HEK293 (cell line): ENCODE measurements around the gene ERMARD.

ENCODE experiments used
- GLI2 ChIP-seq: fragments of 450-650 bp; formaldehyde crosslinking; IDR thresholded peaks from 2 replicates; pipeline ENCODE4; 2017; ENCODE audit warnings: missing biosample characterization, missing genetic modification characterization, low read depth, borderline replicate concordance
- GLIS1 ChIP-seq: fragments of 450-650 bp; formaldehyde crosslinking; IDR thresholded peaks from 2 replicates; pipeline ENCODE4 v1.5.1; 2016; ENCODE audit warnings: missing biosample characterization, missing genetic modification characterization
- GLIS2 ChIP-seq: fragments of 450-650 bp; formaldehyde crosslinking; IDR thresholded peaks from 2 replicates; pipeline ENCODE4 v1.5.1; 2016; ENCODE audit warnings: missing biosample characterization, missing genetic modification characterization
- KLF1 ChIP-seq: fragments of 450-650 bp; formaldehyde crosslinking; IDR thresholded peaks from 2 replicates; pipeline ENCODE4 v1.5.1; 2016; ENCODE audit warnings: missing biosample characterization, missing genetic modification characterization
- KLF9 ChIP-seq: fragments of 450-650 bp; formaldehyde crosslinking; IDR thresholded peaks from 2 replicates; pipeline ENCODE4 v1.5.1; 2016; ENCODE audit warnings: missing biosample characterization, missing genetic modification characterization, low read depth
- SP2 ChIP-seq: fragments of 450-650 bp; formaldehyde crosslinking; IDR thresholded peaks from 2 replicates; pipeline ENCODE4 v1.5.1; 2016; ENCODE audit warnings: missing biosample characterization, missing genetic modification characterization
- SP3 ChIP-seq: fragments of 450-650 bp; formaldehyde crosslinking; IDR thresholded peaks from 2 replicates; pipeline ENCODE4 v1.5.1; 2016; ENCODE audit warnings: missing biosample characterization, missing genetic modification characterization
- YY2 ChIP-seq: fragments of 450-650 bp; formaldehyde crosslinking; IDR thresholded peaks from 2 replicates; pipeline ENCODE4 v1.5.1; 2016; ENCODE audit warnings: missing biosample characterization, missing genetic modification characterization
- ZBTB17 ChIP-seq: fragments of 450-650 bp; formaldehyde crosslinking; IDR thresholded peaks from 2 replicates; pipeline ENCODE4 v1.5.1; 2016; ENCODE audit warnings: missing biosample characterization, missing genetic modification characterization
- ZBTB20 ChIP-seq: fragments of 450-650 bp; formaldehyde crosslinking; IDR thresholded peaks from 2 replicates; pipeline ENCODE4 v1.5.1; 2016; ENCODE audit warnings: missing biosample characterization, missing genetic modification characterization
- ZBTB7A ChIP-seq: fragments of 450-650 bp; formaldehyde crosslinking; IDR thresholded peaks from 2 replicates; pipeline ENCODE4 v1.5.1; 2016; ENCODE audit warnings: low read depth, missing biosample characterization, missing genetic modification characterization
- ZBTB8A ChIP-seq: fragments of 450-650 bp; formaldehyde crosslinking; IDR thresholded peaks from 2 replicates; pipeline ENCODE4 v1.5.1; 2016; ENCODE audit warnings: missing biosample characterization, missing genetic modification characterization
- ZFHX2 ChIP-seq: fragments of 450-650 bp; formaldehyde crosslinking; conservative IDR thresholded peaks from 2 replicates; pipeline ENCODE4 v1.5.1; 2016; ENCODE audit warnings: missing biosample characterization, missing genetic modification characterization
- ZFP37 ChIP-seq: fragments of 450-650 bp; formaldehyde crosslinking; IDR thresholded peaks from 2 replicates; pipeline ENCODE4 v1.5.1; 2016; ENCODE audit warnings: missing biosample characterization, missing genetic modification characterization
- ZNF146 ChIP-seq: fragments of 450-650 bp; formaldehyde crosslinking; IDR thresholded peaks from 2 replicates; pipeline ENCODE4 v1.5.1; 2016; ENCODE audit warnings: missing biosample characterization, missing genetic modification characterization
- ZNF211 ChIP-seq: fragments of 450-650 bp; formaldehyde crosslinking; IDR thresholded peaks from 2 replicates; pipeline ENCODE4 v1.5.1; 2016; ENCODE audit warnings: low read depth, missing biosample characterization, missing genetic modification characterization
- ZNF239 ChIP-seq: fragments of 450-650 bp; formaldehyde crosslinking; IDR thresholded peaks from 2 replicates; pipeline ENCODE4 v1.5.1; 2016; ENCODE audit warnings: missing biosample characterization, missing genetic modification characterization
- ZNF266 ChIP-seq: fragments of 450-650 bp; formaldehyde crosslinking; IDR thresholded peaks from 2 replicates; pipeline ENCODE4 v1.5.1; 2016; ENCODE audit warnings: missing biosample characterization, missing genetic modification characterization, low read depth
- ZNF341 ChIP-seq: fragments of 450-650 bp; formaldehyde crosslinking; IDR thresholded peaks from 2 replicates; pipeline ENCODE4; 2016; ENCODE audit warnings: low read depth, missing biosample characterization, missing genetic modification characterization
- ZNF394 ChIP-seq: fragments of 450-650 bp; formaldehyde crosslinking; IDR thresholded peaks from 2 replicates; pipeline ENCODE4 v1.5.1; 2016; ENCODE audit warnings: missing biosample characterization, missing genetic modification characterization, mild to moderate bottlenecking, moderate library complexity, borderline replicate concordance
- ZNF404 ChIP-seq: fragments of 450-650 bp; formaldehyde crosslinking; IDR thresholded peaks from 2 replicates; pipeline ENCODE4 v1.5.1; 2017; ENCODE audit warnings: missing biosample characterization, missing genetic modification characterization
- ZNF501 ChIP-seq: fragments of 450-650 bp; formaldehyde crosslinking; IDR thresholded peaks from 2 replicates; pipeline ENCODE4 v1.5.1; 2016; ENCODE audit warnings: missing biosample characterization, missing genetic modification characterization
- ZNF530 ChIP-seq: fragments of 450-650 bp; formaldehyde crosslinking; IDR thresholded peaks from 2 replicates; pipeline ENCODE4 v1.5.1; 2016; ENCODE audit warnings: low read depth, missing biosample characterization, missing genetic modification characterization
- ZNF610 ChIP-seq: fragments of 450-650 bp; formaldehyde crosslinking; IDR thresholded peaks from 2 replicates; pipeline ENCODE4 v1.5.1; 2016; ENCODE audit warnings: missing biosample characterization, missing genetic modification characterization, borderline replicate concordance
- ZNF677 ChIP-seq: fragments of 450-650 bp; IDR thresholded peaks from 2 replicates; pipeline ENCODE4 v1.5.0; 2018; ENCODE audit warnings: missing biosample characterization, mild to moderate bottlenecking, missing genetic modification characterization, moderate library complexity
- ZSCAN30 ChIP-seq: fragments of 450-650 bp; IDR thresholded peaks from 2 replicates; pipeline ENCODE4 v1.5.1; 2018; ENCODE audit warnings: missing biosample characterization, mild to moderate bottlenecking, missing genetic modification characterization, moderate library complexity
- TF ChIP-seq, protein P1 (sequence below): fragments of 450-650 bp; formaldehyde crosslinking; IDR thresholded peaks from 2 replicates; pipeline ENCODE4 v1.5.1; 2016; ENCODE audit warnings: missing biosample characterization, missing genetic modification characterization
- TF ChIP-seq, protein P2 (sequence below): fragments of 450-650 bp; formaldehyde crosslinking; IDR thresholded peaks from 2 replicates; pipeline ENCODE4 v1.5.1; 2016; ENCODE audit warnings: missing biosample characterization, missing genetic modification characterization, borderline replicate concordance
- TF ChIP-seq, protein P3 (sequence below): fragments of 450-650 bp; formaldehyde crosslinking; IDR thresholded peaks from 2 replicates; pipeline ENCODE4 v1.5.1; 2016; ENCODE audit warnings: missing biosample characterization, missing genetic modification characterization
- TF ChIP-seq, protein P4 (sequence below): fragments of 450-650 bp; formaldehyde crosslinking; IDR thresholded peaks from 2 replicates; pipeline ENCODE4 v1.5.1; 2016; ENCODE audit warnings: missing biosample characterization, missing genetic modification characterization
- TF ChIP-seq, protein P5 (sequence below): fragments of 450-650 bp; formaldehyde crosslinking; IDR thresholded peaks from 2 replicates; pipeline ENCODE4 v1.5.1; 2016; ENCODE audit warnings: missing biosample characterization, missing genetic modification characterization

The ERMARD gene

DNA sequence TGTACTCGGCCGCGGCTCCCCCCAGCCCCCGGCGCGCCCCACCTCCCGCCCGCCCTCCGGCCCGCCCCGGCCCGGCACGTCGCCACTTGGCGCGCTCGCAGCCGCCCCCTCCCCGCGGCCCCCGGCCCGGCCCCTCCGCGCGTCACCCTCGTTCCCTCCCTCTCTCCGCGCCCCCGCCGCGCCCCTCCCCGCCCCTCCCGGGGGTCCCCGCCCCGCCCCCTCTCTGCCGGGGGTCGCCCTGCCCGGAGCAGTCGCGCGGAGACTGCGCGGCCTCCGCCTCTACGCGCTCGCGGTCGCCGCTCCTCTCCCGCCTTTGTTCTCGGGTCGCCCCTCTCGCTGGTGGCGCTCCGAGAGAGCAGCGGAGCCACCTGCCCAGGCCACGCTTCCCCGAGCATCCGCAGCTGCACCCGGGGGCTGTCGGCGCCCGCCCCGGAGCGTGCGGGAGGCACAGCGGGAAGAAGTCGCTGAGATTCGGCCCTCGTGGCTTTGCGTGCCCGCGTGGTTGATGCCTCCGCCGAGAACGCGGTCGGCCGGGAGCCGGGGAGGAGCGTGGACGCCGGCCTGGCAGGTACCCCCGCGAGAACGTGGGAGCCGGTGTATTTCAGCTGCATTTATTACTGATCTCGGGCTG is 26.8 kb upstream of the ERMARD start, which contains the start of gene PHF10 (continued):
- TF ChIP-seq, protein P1, sequence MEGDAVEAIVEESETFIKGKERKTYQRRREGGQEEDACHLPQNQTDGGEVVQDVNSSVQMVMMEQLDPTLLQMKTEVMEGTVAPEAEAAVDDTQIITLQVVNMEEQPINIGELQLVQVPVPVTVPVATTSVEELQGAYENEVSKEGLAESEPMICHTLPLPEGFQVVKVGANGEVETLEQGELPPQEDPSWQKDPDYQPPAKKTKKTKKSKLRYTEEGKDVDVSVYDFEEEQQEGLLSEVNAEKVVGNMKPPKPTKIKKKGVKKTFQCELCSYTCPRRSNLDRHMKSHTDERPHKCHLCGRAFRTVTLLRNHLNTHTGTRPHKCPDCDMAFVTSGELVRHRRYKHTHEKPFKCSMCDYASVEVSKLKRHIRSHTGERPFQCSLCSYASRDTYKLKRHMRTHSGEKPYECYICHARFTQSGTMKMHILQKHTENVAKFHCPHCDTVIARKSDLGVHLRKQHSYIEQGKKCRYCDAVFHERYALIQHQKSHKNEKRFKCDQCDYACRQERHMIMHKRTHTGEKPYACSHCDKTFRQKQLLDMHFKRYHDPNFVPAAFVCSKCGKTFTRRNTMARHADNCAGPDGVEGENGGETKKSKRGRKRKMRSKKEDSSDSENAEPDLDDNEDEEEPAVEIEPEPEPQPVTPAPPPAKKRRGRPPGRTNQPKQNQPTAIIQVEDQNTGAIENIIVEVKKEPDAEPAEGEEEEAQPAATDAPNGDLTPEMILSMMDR (tag by site-specific recombination): peak; percentile 43
- TF ChIP-seq ZBTB20 (tag by site-specific recombination) (peak; percentile 82; the same call in 1 of the 2 replicates), GLI2 (tag by site-specific recombination) (no peak), GLIS2 (tag by site-specific recombination) (peak; percentile 87), ZNF239 (tag by site-specific recombination) (no peak), ZNF266 (no peak), ZBTB8A (tag by site-specific recombination) (peak; percentile 74), GLIS1 (tag by site-specific recombination) (peak; percentile 52), ZSCAN30 (tag by site-specific recombination) (peak; percentile 29; the same call in 1 of the 2 replicates), ZNF146 (no peak), ZNF341 (tag by site-specific recombination) (peak; percentile 50; the same call in 1 of the 2 replicates), ZBTB7A (tag by site-specific recombination) (0 out of 2 replicates have a peak, but pooled peaks have one; percentile 11), ZNF530 (tag by site-specific recombination) (no peak), ZNF394 (tag by site-specific recombination) (peak; percentile 70), ZBTB17 (peak; percentile 52; the same call in 1 of the 2 replicates), SP3 (tag by site-specific recombination) (peak; percentile 53), ZNF610 (tag by site-specific recombination) (peak; percentile 90), ZNF404 (tag by site-specific recombination) (no peak), ZNF677 (tag by site-specific recombination) (0 out of 2 replicates have a peak, but pooled peaks have one; percentile 29), ZFP37 (tag by site-specific recombination) (peak; percentile 79; the same call in 1 of the 2 replicates), SP2 (tag by site-specific recombination) (peak; percentile 44), YY2 (tag by site-specific recombination) (no peak), ZFHX2 (0 out of 2 replicates have a peak, but pooled peaks have one; percentile 6), KLF9 (tag by site-specific recombination) (peak; percentile 59; the same call in 1 of the 2 replicates), KLF1 (tag by site-specific recombination) (peak; percentile 61), ZNF211 (no peak), ZNF501 (tag by site-specific recombination) (peak; percentile 93)
- TF ChIP-seq, protein P2, sequence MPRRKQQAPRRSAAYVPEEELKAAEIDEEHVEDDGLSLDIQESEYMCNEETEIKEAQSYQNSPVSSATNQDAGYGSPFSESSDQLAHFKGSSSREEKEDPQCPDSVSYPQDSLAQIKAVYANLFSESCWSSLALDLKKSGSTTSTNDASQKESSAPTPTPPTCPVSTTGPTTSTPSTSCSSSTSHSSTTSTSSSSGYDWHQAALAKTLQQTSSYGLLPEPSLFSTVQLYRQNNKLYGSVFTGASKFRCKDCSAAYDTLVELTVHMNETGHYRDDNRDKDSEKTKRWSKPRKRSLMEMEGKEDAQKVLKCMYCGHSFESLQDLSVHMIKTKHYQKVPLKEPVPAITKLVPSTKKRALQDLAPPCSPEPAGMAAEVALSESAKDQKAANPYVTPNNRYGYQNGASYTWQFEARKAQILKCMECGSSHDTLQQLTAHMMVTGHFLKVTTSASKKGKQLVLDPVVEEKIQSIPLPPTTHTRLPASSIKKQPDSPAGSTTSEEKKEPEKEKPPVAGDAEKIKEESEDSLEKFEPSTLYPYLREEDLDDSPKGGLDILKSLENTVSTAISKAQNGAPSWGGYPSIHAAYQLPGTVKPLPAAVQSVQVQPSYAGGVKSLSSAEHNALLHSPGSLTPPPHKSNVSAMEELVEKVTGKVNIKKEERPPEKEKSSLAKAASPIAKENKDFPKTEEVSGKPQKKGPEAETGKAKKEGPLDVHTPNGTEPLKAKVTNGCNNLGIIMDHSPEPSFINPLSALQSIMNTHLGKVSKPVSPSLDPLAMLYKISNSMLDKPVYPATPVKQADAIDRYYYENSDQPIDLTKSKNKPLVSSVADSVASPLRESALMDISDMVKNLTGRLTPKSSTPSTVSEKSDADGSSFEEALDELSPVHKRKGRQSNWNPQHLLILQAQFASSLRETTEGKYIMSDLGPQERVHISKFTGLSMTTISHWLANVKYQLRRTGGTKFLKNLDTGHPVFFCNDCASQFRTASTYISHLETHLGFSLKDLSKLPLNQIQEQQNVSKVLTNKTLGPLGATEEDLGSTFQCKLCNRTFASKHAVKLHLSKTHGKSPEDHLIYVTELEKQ (tag by site-specific recombination): no peak
- TF ChIP-seq, protein P3, sequence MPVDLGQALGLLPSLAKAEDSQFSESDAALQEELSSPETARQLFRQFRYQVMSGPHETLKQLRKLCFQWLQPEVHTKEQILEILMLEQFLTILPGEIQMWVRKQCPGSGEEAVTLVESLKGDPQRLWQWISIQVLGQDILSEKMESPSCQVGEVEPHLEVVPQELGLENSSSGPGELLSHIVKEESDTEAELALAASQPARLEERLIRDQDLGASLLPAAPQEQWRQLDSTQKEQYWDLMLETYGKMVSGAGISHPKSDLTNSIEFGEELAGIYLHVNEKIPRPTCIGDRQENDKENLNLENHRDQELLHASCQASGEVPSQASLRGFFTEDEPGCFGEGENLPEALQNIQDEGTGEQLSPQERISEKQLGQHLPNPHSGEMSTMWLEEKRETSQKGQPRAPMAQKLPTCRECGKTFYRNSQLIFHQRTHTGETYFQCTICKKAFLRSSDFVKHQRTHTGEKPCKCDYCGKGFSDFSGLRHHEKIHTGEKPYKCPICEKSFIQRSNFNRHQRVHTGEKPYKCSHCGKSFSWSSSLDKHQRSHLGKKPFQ (tag by site-specific recombination): no peak
- TF ChIP-seq, protein P4, sequence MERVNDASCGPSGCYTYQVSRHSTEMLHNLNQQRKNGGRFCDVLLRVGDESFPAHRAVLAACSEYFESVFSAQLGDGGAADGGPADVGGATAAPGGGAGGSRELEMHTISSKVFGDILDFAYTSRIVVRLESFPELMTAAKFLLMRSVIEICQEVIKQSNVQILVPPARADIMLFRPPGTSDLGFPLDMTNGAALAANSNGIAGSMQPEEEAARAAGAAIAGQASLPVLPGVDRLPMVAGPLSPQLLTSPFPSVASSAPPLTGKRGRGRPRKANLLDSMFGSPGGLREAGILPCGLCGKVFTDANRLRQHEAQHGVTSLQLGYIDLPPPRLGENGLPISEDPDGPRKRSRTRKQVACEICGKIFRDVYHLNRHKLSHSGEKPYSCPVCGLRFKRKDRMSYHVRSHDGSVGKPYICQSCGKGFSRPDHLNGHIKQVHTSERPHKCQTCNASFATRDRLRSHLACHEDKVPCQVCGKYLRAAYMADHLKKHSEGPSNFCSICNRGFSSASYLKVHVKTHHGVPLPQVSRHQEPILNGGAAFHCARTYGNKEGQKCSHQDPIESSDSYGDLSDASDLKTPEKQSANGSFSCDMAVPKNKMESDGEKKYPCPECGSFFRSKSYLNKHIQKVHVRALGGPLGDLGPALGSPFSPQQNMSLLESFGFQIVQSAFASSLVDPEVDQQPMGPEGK (tag by site-specific recombination): peak; percentile 66
- TF ChIP-seq, protein P5, sequence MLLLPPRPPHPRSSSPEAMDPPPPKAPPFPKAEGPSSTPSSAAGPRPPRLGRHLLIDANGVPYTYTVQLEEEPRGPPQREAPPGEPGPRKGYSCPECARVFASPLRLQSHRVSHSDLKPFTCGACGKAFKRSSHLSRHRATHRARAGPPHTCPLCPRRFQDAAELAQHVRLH: peak; percentile 28; the same call in 1 of the 2 replicates
